Endothelial cell of umbilical vein (primary cell): ENCODE data around the gene COL6A2. TPM values are rescaled to one million over a fixed set of nuclear protein-coding genes. Genes with fewer than 3 reads are reported as not detected.

ENCODE experiments used
- BruUV-seq: library from RNA; stranded (reverse); fragments of 400-500 nt; replicated peaks from 2 replicates; lab custom pipeline; 2021; lab: Mats Ljungman, UMichigan
- CTCF ChIA-PET: fragments of 300-600, 350-600 bp; sonication (Branson Sonifier 250); formaldehyde crosslinking; loops from one replicate; lab custom pipeline; 2021; ENCODE audit warnings: antibody characterized with exemption, inconsistent platforms; lab: Charles Lee
- POLR2A ChIA-PET: fragments of 300-600, 350-600 bp; sonication (Branson Sonifier 250); formaldehyde crosslinking; loops from one replicate; lab custom pipeline; 2021; ENCODE audit warnings: antibody characterized with exemption, inconsistent platforms; lab: Charles Lee
- DNase-seq: peaks from one replicate; pipeline ENCODE4 v3.0.0-alpha.2; 2011; ENCODE audit warnings: low read depth, low spot score
- FAIRE-seq: peaks from 2 replicates; lab custom pipeline; 2011; peaks lifted over from hg19 to GRCh38; lab: Jason Lieb, UNC
- H2AFZ ChIP-seq: 2 replicates; pipeline ENCODE4 v1.6.0; 2012; ENCODE audit warnings: low read depth, low read length, control low read depth, inconsistent platforms
- H3K27ac ChIP-seq: 2 replicates; pipeline ENCODE4 v1.5.1; 2011; ENCODE audit warnings: low read depth, mild to moderate bottlenecking, control low read depth, low read length, moderate library complexity; ENCODE audit not compliant: insufficient read depth
- H3K27me3 ChIP-seq, 2 experiments: 2 replicates each; pipeline versions ENCODE4 v1.6.0 to v1.6.1; 2011; ENCODE audit warnings: low read length in 2 of 2, mixed read lengths in 1 of 2; ENCODE audit not compliant: control insufficient read depth in 2 of 2, insufficient read depth in 2 of 2
- H3K36me3 ChIP-seq, 2 experiments: 2 replicates in 1 of 2; 3 replicates in 1 of 2; pipeline ENCODE4 v1.5.1; 2011; ENCODE audit warnings: low read length in 2 of 2, mild to moderate bottlenecking in 1 of 2, moderate library complexity in 1 of 2; ENCODE audit not compliant: control insufficient read depth in 2 of 2, insufficient read depth in 2 of 2; ENCODE audit errors: extremely low read depth in 1 of 2
- H3K4me1 ChIP-seq: 3 replicates; pipeline ENCODE4 v1.5.1; 2011; ENCODE audit warnings: mild to moderate bottlenecking, low read length; ENCODE audit not compliant: control insufficient read depth, insufficient read depth; ENCODE audit errors: extremely low read depth
- H3K4me2 ChIP-seq: 2 replicates; pipeline ENCODE4 v1.6.1; 2011; ENCODE audit warnings: low read length, control low read depth, mixed read lengths; ENCODE audit not compliant: insufficient read depth
- H3K4me3 ChIP-seq, 3 experiments: fragments of 200-600 bp in 1 of 3; sonication (generic), shearing (Covaris generic) in 1 of 3; replicated peaks in 1 of 3; 2 replicates each; pipeline ENCODE4 v1.5.1; 2011 to 2016; ENCODE audit warnings: control low read depth in 3 of 3, low read length in 3 of 3, mild to moderate bottlenecking in 2 of 3, inconsistent platforms in 1 of 3, low read depth in 1 of 3, moderate library complexity in 1 of 3; ENCODE audit not compliant: insufficient read depth in 1 of 3
- H3K79me2 ChIP-seq: 2 replicates; pipeline ENCODE4 v1.6.0; 2012; ENCODE audit warnings: low read length, inconsistent platforms; ENCODE audit not compliant: control insufficient read depth, insufficient read depth
- H3K9ac ChIP-seq: replicated peaks from 2 replicates; pipeline ENCODE3; 2011; ENCODE audit warnings: low read length, control low read depth; ENCODE audit not compliant: insufficient read depth; ENCODE audit errors: extremely low read depth
- H3K9me1 ChIP-seq: replicated peaks from 3 replicates; pipeline ENCODE4 v1.6.0; 2011; ENCODE audit warnings: mild to moderate bottlenecking, low read length; ENCODE audit not compliant: control insufficient read depth, insufficient read depth; ENCODE audit errors: extremely low read depth
- H3K9me3 ChIP-seq: replicated peaks from 2 replicates; pipeline ENCODE4 v1.5.1; 2012; ENCODE audit warnings: low read length, inconsistent platforms; ENCODE audit not compliant: control insufficient read depth, insufficient read depth
- H4K20me1 ChIP-seq: replicated peaks from 2 replicates; pipeline ENCODE3; 2011; ENCODE audit warnings: mild to moderate bottlenecking, low read length; ENCODE audit not compliant: control insufficient read depth, insufficient read depth; ENCODE audit errors: extremely low read depth
- EZH2 ChIP-seq: IDR thresholded peaks from 2 replicates; pipeline ENCODE4 v1.6.1; 2012; ENCODE audit warnings: borderline replicate concordance, low read depth, mild to moderate bottlenecking, moderate library complexity, low read length, inconsistent platforms; ENCODE audit not compliant: severe bottlenecking
- FOS ChIP-seq: IDR thresholded peaks from 2 replicates; pipeline ENCODE4 v1.6.1; 2011; ENCODE audit warnings: mild to moderate bottlenecking, low read length, moderate library complexity, borderline replicate concordance; ENCODE audit not compliant: insufficient read depth
- GATA2 ChIP-seq: IDR thresholded peaks from 2 replicates; pipeline ENCODE4 v1.7.0; 2011; ENCODE audit warnings: low read depth, mild to moderate bottlenecking, moderate library complexity, mixed read lengths, low read length; ENCODE audit not compliant: insufficient read length, insufficient read depth
- JUN ChIP-seq: IDR thresholded peaks from 2 replicates; pipeline ENCODE4 v1.6.1; 2011; ENCODE audit warnings: borderline replicate concordance, low read depth; ENCODE audit not compliant: insufficient read length, insufficient read depth
- MAX ChIP-seq: IDR thresholded peaks from 2 replicates; pipeline ENCODE4 v1.6.1; 2011; ENCODE audit not compliant: insufficient read depth, insufficient read length
- MYC ChIP-seq: IDR thresholded peaks from one replicate; pipeline ENCODE4 v1.6.1; 2011; ENCODE audit warnings: mild to moderate bottlenecking, low read depth, low read length
- POLR2A ChIP-seq: IDR thresholded peaks from 2 replicates; pipeline ENCODE4 v1.6.1; 2012; ENCODE audit warnings: low read depth, mild to moderate bottlenecking, control low read depth, low read length
- POLR2AphosphoS5 ChIP-seq: IDR thresholded peaks from 2 replicates; pipeline ENCODE4 v1.6.1; 2012; ENCODE audit warnings: low read depth, mild to moderate bottlenecking, control low read depth, low read length, moderate library complexity; ENCODE audit not compliant: insufficient read depth
- dilution Hi-C: fragments of 300-500 bp; cut with MboI; formaldehyde crosslinking; loops from one replicate; pipeline ENCODE4 v1.15.0; 2019; ENCODE audit warnings: low sequenced_read_pairs; ENCODE audit not compliant: extremely low pct_ligation_motif_present
- intact Hi-C: fragments of 100-400 bp; cut with micrococcal nuclease; formaldehyde crosslinking; loops from one replicate; pipeline ENCODE4 v1.10.0; 2022
- polyA plus RNA-seq, 4 experiments: library from polyadenylated mRNA; depleted of rRNA in 3 of 4; stranded (reverse) in 3 of 4; unstranded in 1 of 4; fragments of >200 nt; gene quantifications; 2 replicates each; pipeline versions ENCODE4 v1.2.1 to v1.2.3, GENCODE V29; 2011 to 2012; ENCODE audit warnings: missing spikeins in 1 of 4
- total RNA-seq: library from RNA; stranded (reverse); gene quantifications from 2 replicates; pipeline ENCODE4 v1.2.3, GENCODE V29; 2021
- TF ChIP-seq, protein P1 (sequence below), 2 donors: IDR thresholded peaks; 1 replicate in 1 of 2; 2 replicates in 1 of 2; pipeline ENCODE4 v1.5.1; 2011; ENCODE audit warnings: low read length in 2 of 2, mild to moderate bottlenecking in 2 of 2, moderate library complexity in 2 of 2, control low read depth in 1 of 2, inconsistent platforms in 1 of 2, low read depth in 1 of 2; ENCODE audit not compliant: insufficient read depth in 1 of 2; ENCODE audit errors: extremely low read depth in 1 of 2

COL6A2 gene
- total and polyA plus RNA-seq, 2 donors (not counting 3 experiments of a cell fraction or from before 2014, with no cell fraction given): 3.4 to 6.1 TPM

DNA sequence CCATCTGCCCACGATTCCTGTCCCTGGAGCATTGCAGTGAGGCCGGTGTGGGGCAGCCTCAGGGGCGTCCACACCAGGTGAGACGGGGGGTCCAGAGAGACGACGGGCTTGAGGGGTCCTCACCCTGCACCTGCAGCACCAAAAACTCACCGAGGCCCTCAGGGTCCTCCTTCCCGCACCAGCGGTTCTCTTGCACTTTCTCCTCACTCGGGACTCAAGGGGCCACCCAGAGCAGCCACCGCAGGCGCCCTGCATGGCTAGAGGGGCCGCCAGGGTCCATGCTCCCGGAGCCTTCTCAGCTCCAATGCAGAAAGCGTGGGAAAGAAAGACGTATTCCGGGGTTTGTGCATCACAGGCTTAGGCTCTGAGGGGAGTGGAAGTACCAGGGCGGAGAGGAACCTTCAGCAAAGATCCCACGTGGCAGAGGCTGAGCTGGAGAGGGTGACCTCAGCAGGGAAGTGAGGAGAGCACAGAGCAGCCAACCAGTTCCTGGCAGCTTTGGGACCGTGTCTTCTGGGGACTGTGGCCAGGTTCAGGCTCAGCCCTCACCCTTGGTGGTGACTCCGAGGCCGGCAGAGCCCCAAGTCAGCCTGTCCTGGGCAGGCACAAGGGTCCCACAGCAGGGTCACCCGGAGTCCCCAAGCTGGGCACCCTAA is 19.5 kb upstream of the COL6A2 start:
- Histone ChIP-seq H2AFZ (no peak overlapping the region), H3K4me1 (no peaks in the 10 kb centered on the region), H4K20me1 (no peaks in the 10 kb centered on the region), H3K79me2 (no peaks in the 10 kb centered on the region), H3K4me2 (no peak overlapping the region), H3K27ac (no peak overlapping the region), H3K36me3 (no peaks in the 10 kb centered on the region), H3K9me3 (no peaks in the 10 kb centered on the region), H3K9ac (no peak overlapping the region), H3K4me3 (no peak overlapping the region), H3K9me1 (no peaks in the 10 kb centered on the region), H3K27me3 (no peaks in the 10 kb centered on the region)
- ChIA-PET POLR2A (no interaction called here), CTCF (no interaction called here)
- intact Hi-C loops: no loop called here
- TF ChIP-seq JUN (no peak), MYC (no peak), POLR2A (no peak), EZH2 (no peak), MAX (no peak), POLR2AphosphoS5 (no peak), FOS (no peak), GATA2 (no peak)
- TF ChIP-seq, protein P1, sequence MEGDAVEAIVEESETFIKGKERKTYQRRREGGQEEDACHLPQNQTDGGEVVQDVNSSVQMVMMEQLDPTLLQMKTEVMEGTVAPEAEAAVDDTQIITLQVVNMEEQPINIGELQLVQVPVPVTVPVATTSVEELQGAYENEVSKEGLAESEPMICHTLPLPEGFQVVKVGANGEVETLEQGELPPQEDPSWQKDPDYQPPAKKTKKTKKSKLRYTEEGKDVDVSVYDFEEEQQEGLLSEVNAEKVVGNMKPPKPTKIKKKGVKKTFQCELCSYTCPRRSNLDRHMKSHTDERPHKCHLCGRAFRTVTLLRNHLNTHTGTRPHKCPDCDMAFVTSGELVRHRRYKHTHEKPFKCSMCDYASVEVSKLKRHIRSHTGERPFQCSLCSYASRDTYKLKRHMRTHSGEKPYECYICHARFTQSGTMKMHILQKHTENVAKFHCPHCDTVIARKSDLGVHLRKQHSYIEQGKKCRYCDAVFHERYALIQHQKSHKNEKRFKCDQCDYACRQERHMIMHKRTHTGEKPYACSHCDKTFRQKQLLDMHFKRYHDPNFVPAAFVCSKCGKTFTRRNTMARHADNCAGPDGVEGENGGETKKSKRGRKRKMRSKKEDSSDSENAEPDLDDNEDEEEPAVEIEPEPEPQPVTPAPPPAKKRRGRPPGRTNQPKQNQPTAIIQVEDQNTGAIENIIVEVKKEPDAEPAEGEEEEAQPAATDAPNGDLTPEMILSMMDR (IDR thresholded peaks at IDR 0.05; ENCODE audit: extremely low read depth in 1 of 2, insufficient read depth in 1 of 2, low read depth in 1 of 2, low read length in 2 of 2): no peak
- FAIRE-seq: no peak
- no TSS peak for BruUV-seq
- DNase-seq: no peak
- dilution Hi-C loops: no loop called here
